ENCODE data around the gene TUSC7. TPM values are rescaled to one million over a fixed set of nuclear protein-coding genes. Genes with fewer than 3 reads are reported as not detected.

TUSC7 gene
- total and polyA plus RNA-seq, 2 of the 8 experiments (the other 6 are each of a cell fraction or from before 2014, with no cell fraction given): not detected

- TF ChIP-seq MAX (IDR thresholded peaks at IDR 0.05) (no peak), CHD2 (IDR thresholded peaks at IDR 0.05; ENCODE audit: low read length) (no peak), GTF2F1 (IDR thresholded peaks at IDR 0.05; ENCODE audit: borderline replicate concordance, low read depth, low read length) (no peak)
Observed at GRCh38 chr3:116749388-116749787, 39.8 kb downstream of the TUSC7 start (continued).
